Right forelimb (tissue), 1 donor: ENCODE measurements around the gene WWC1.
A peak's percentile ranks its signal among the peaks of the same experiment; 100 is the strongest.

Source experiments
- DNase-seq: peaks from one replicate; pipeline ENCODE4 v3.0.0-alpha.2; 2018

WWC1 gene

DNA sequence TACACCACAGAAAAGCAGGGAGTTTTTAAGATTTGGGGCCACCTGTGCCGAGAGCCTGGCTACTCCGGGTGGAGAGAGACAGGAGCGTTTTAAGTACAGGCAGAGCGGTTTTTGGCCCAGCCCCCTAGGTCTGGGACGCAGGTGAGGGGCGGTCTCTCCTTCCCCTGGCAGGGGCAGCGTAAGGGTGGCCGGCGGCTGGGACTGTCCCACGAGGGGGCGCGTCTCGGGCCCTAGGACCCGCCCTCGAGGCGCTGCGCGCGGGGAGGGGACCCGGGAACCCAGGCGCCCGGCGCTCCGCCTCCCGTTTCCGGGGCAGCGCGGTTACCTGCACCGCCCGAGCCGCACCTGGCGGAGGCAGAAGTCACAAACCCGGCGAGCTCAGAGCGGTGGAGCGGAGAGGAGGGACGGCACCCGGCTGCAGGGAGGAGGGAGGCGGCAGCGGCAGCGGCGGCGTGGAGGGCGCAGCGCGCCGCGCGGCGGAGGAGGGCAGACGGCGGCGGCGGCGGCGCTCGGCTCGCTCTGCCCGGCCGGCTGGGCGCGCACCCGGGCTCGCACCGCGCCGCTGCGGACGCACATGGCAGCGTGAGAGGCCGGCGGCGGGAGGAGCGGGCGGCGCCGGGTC, at the start of gene WWC1:
TSS of gene WWC1 (plus strand) at position 304 of the 622 bp plus-strand sequence. CDS start 508 bp downstream, outside the sequence.
- DNase-seq: peak; percentile 56

DNA sequence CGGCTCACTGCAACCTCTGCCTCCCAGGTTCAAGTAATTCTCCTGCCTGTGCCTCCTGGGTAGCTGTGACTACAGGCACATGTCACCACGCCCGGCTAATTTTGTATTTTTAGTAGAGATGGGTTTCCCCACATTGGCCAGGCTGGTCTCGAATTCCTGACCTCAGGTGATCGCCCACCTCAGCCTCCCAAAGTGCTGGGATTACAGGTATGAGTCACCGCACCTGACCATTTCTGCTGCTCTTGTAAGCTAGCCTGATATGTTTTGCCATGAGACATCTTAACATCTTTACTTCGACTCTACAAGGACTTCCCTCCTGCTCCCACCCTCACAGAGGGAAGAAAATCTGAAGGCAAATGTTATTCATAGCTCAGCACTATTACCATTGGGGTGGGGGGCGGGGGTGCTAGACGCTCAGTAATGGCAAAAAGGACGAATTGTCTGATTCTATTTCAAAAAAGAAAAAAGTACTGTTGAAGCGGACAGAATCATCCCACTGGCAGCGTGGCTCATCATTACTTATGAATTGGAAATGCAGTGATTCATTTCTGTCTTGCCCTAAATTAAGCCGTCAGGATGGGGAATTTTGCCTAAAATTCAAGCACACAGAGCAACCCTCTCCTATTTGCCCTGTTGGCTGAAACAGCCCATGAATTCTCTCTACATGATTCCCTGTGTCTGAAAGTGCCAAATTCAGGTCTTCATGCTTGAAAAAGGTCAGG, 46.4 kb upstream of the WWC1 start:
- DNase-seq: no peak

DNA sequence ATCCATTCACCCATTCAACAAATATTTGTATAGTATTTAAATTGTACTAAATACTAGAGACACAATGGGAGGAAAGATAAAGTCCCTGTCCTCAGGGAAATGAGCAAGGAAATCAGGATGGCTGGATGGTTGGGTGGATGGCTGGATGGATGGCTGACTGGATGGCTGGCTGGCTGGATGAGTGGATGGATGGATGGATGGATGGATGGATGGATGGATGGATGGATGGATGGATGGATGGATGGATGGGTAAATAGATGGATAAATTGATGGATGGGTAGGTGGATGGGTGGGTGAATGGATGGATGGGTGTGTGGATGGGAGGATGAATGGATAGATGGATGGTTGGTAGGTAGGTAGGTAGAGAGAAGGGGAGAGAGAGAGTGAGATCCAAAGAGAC, 41.5 kb upstream of the WWC1 start:
- DNase-seq: no peak

DNA sequence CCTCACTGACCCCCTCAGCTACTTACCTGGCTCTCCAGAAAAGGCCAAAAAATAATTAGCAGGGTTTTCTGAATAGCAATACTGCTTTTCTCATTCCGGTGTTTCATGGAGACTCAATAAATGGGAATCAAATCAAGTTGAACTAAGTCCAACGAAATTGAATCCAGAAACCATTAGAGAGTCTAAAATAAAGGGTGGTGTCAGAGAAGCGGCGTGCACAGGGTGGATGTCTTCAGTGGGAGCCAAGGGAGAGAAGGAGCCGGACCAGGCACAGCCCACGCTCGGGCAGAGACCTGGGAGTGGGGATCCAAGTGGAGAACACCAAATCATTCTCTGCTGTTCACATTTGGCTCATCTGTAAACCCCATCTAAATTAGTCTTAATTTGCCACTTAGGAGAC, 40.2 kb upstream of the WWC1 start:
- DNase-seq: no peak

DNA sequence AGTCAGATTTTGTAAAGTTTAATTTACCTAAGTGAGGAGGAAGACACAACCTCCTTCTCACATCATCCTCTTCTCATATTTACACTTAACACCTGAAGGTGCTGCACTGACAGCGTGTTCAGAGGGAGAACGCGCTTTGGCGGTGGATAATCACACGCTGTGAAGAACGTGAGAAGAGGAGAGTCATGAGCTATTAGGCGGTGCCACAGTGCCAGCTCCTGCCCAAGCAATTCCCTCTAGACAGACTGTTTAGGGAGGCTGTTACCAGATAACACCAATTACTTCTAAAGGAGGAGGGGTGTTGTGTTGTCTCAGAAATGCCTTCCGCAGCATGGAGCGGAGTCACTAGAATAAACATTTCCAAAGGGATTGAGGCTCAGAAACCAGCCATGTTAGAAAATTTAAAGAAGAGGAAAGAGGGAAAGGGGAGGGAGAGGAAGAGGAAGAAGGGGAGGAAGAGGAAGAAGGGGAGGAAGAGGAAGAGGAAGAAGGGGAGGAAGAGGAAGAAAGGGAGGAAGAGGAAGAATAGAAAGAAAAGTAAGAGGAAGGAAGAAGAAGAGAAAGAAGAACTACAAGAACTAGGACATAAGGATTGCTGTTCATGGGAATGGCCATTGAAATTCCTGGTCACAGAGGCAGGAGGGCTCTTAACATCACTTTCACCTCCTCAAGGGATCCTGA, 37.3 kb upstream of the WWC1 start:
- DNase-seq: no peak

DNA sequence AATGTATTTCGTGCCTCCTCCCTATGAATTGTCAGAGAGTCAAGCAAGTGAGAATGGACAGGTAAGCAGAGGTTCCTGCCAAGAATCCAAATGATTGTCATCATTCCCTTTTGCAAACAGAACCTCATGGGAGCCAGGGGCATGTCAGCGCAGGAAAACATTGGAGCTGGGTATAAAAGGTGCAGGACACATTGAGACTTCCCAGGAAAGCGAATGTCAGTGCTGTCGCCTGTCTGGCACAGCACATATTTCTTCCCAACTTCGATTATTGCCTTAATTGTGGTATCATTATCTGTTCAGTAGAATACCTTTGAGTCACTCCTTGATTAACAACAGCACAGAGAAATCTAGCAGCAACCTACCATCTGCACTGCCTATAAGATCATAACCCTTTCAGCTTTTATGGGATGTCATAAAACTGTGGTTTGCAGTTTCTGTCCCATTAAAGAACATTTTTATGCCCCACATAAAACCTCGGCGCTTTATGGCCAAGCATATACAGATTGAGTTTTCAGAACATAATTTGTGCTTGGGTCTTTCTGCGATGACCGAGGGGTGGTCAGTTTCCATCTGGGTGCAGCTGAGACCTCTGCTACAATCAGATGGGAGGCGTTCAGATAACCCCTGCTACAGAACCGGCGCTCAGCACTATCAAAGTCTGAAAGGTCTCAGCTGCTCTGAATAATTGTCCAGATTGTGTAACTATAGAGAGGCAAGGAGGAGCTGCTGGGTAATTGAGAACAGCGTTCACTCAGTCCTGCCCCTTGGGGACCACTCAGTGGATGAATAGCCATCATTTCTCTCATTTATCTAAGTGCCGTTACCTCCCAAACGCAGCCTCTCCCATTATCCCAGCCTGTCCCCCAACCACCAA, 30.9 kb upstream of the WWC1 start:
- no peak for DNase-seq

DNA sequence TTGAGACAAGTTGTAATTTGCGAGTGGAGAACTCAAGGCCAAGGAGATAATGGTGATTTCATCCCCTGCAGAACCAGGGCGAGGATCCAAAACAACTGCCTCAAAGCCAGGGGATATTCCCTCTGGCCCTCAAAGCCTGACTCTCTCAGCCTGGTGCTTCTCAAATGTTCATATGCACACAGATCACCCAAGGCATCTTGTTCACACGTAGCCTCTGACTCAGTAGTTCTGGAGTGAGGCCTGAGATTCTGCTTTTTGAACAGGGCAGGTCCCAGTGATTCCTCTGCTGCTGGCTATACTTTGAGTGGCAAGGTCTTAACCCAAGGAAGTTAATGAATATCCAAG, 30.2 kb upstream of the WWC1 start:
- DNase-seq: no peak

DNA sequence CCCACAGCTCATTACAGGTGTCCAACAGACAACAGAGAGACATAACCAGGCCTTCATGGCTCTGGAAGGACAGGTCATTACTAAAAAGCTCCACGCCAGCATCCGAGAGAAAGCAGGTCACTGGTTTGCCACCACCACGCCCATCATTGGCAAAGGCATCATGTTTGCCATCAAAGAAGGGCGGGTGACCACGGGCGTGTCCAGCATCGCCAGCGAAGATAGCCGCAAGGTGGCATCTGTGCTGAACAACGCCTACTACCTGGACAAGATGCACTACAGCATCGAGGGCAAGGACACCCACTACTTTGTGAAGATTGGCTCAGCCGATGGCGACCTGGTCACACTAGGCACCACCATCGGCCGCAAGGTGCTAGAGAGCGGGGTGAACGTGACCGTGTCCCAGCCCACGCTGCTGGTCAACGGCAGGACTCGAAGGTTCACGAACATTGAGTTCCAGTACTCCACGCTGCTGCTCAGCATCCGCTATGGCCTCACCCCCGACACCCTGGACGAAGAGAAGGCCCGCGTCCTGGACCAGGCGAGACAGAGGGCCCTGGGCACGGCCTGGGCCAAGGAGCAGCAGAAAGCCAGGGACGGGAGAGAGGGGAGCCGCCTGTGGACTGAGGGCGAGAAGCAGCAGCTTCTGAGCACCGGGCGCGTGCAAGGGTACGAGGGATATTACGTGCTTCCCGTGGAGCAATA, 29.3 kb upstream of the WWC1 start:
- DNase-seq: no peak

DNA sequence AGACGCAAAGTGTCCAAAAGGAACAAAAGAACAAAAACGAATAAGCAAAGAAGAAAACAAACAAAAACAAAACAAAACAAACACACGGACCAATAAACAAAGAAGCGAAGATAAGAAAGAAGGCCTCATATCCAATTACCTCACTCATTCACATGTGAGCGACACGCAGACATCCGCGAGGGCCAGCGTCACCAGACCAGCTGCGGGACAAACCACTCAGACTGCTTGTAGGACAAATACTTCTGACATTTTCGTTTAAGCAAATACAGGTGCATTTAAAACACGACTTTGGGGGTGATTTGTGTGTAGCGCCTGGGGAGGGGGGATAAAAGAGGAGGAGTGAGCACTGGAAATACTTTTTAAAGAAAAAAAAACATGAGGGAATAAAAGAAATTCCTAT, 28.3 kb upstream of the WWC1 start:
- no peak for DNase-seq

DNA sequence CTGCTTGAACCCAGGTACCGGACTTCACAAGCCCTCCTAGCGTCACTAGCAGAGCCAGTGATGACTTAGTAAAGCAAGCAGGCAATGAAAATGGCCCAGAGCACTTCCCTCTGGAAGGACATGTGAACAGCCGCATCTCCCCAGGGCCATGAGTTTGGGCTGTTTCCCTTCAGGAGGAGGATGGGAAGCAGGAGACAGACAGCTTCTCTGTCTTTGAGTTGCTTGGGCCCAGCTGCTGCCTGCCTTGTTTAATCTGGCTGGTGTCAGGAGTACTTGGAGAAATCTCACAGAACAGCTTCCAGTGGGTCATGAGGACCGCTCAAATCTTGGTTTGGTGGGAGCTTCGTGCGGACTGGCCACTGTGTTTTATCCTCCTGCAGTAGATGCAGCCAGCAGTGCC, 25.4 kb upstream of the WWC1 start:
- no peak for DNase-seq

DNA sequence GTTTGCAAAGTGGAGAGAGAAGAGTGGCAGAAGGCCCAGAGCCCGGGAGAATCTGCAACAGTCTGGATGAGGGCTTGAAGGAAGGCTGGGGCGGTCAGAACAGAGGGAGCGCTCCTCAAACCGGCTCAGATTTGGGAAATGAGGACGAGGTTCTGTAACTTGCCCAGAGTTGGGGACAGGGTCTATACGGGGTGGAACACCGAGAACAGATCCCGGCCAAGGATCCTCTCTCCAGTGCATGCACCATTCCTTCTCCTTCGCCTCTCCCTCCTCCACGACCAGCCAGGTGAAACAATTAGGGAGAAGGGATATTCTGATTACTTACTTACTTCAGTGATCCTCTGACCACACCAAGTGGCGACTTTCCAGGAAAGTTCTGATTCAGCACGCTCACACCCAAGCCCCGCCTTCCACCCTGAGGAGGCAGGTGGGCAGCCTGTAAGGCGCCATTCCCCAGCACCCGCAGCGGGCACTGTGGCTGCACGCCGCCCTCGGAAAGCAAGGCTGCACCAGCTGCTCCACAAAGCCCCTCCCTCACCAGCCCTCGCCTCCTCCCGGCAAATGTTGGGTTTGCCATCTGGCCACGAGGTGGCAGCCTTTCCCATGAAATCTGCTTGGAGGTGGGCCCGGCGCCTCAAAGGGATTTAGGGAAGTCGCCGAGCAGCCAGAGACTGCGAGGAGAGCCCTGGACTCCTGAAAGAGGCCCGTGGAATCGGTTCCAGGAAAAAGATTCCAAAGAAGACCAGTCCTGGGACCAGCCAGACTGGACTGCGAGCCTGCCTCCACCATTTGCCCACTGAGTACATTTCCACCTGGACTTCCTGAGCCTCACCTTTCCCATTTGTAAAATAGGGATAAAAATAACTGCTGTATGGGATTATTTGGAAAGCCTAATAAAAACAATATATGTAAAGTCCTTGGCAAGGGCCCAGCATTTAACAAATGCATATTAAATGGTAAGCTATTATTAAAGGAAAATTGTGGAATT, 22.2 kb upstream of the WWC1 start:
- DNase-seq: peak; percentile 93

DNA sequence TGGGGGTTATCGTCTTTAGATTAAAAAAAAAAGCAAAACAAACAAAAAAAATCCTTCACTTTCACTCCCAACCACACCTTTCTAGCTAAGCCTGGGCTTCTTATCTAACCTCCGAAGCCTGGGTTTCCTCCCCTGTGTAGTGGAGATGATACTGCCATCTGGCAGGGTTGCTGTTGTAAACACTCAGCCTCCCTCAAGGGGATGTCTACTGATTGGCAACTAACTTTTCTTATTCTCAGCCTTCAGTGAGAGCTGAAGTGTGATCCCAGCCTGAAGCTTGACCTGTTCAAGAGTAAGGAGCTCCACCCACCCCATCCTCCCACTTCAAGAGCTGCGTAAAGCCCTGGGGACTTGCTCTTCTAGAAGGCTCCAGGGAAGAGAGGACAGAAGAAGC, 21.5 kb upstream of the WWC1 start:
- DNase-seq: no peak

DNA sequence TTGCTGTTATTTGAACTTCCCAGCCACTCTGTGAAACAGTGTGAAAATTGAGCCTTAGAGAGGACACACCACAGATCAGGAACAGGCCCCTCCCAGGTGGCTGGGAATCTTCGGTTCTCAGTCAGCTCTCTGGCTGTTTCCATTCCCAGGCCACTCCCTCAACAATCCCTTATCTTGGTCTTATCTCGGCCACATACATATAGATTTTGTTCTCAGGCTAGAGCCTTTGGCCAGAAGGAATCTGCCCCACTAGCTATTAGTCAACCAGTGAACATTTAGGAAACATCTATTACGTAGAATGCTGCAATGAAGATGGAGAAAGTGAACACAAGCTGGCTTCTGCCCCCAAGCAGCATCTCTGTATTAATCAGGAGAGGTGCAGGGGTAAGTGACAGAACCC, 21.0 kb upstream of the WWC1 start:
- no peak for DNase-seq

DNA sequence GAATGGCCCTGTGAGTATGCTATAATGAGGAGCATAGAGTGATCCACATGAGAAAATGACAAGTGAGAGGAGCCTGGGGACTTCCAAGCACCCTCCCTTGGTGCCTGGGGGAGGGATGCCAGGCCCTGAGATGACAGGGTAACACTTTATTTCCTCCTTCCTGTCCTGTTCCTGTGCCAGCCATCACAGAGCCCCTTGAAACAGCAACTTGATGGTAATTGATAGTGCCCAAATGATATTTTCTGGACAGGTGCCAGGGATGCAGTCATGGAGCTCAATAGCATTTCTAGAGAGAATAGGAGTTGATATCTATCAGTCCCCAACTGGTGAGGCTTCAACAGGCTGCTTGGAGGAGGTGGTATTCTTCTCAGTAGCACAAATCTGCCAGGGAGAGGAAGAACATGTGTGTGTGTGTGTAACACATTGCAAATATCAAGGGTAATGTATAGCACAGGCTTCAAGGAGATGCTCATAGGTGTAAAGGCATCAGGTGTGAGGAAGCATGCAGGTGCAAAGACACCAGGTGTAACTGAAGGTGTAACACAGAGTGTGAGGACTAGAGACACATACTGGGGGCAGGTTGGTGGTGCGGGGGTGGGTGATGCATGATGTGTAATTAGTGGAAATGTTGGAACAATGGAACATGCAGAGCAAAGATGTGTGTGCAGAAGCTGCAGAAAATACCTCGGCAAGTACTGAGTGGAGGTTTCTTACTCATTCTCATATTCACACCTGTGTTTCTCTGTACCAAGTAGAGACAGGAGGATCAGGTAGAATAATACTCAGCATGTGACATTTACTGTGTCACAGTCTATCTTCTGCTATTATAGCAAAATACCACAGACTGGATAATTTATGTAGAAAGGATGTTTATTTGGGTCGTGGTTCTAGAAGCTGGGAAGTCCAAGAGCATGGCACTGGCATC, 18.1 kb upstream of the WWC1 start:
- DNase-seq: no peak

DNA sequence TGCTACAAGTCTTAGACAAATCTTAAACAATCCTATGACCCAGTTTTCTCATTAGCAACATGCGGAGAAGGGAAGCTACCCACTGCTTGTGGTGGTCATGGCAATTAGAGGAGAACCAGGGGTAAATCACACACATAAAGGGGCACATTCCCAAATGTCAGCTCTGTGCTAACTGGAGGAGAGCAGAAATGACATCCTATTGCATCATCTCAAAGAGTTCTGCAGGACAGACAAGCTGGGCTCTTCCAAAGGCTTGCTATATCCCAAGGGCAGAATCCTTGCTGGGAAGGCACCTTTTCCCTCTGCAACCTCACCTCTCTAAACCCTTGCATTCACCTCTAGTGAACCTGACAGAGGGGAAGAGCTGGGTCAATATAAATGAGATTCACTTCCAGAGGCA, 17.0 kb upstream of the WWC1 start:
- no peak for DNase-seq

DNA sequence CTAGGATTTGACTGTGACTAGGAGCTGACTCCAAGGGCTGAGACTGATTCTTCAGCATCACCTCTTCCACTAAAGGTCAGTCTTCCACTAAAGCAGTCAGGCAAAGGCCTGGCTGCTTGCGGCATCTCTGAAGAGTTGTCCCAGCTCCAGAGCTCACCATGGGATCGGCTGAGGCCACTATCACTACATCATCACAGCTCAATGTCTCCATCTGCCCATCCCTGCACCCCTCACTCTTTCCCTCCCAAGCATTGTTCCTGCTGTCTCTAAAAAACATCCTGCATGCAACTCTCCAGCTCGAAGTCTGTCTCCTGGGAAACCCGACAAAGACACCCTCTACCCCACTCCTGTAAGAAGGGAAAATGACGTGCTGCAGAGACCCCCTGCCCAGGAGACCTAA, 15.5 kb upstream of the WWC1 start:
- DNase-seq: no peak

DNA sequence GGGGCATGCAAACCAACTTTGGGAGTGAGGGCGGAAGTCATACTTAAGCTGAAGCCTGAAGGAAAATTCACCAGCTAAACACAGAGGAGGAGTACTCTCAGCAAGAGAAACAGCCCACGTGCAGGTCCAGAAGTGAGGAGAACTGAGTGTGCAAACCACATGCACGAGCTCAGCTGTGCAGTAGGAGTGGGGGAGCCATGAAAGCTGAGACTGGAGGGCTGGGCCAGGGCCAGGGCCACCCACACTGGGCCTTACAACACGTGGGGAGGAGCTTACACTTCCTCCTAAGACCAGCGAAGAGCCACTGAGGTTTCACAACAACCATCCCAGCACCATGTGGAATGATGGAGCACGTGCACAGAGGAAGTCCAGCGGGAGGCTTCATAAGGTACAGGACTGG, 9.3 kb upstream of the WWC1 start:
- DNase-seq: no peak

DNA sequence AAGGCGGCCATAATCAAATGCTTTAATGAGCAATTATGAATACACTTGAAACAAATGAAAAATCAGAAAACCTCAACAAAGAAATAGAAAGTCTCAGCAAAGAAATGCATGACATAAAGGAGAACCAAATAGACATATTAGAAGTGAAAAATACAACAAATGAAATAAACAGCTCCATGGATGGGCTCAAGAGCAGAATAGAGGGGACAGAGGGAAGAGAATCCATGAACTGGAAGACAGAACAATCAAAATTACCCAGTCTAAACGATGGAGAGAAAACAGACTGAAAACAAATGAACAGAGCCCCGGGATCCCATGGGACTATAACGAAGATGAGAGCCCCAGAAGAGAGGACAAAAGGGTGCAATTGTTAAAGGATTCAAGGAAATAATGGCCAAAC, 6.6 kb upstream of the WWC1 start:
- no peak for DNase-seq

DNA sequence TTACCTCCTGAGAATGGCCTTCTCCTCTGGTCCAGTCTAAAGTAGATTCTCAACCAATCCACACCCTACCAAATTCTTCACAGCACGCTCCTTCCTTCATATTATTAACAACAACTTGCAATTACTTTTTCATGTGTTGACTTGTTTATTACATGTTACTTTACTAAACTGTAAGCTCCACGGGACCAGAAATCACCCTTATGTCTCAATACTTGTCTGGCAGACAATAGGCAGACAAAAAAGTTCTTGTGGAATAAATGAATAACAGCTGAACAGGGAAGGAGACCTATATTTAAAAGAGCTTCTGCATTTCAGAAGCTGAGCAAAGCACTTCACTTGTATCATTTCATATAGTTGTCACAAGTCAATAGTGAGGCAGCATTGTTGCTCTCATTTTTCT, 5.7 kb upstream of the WWC1 start:
- no peak for DNase-seq

DNA sequence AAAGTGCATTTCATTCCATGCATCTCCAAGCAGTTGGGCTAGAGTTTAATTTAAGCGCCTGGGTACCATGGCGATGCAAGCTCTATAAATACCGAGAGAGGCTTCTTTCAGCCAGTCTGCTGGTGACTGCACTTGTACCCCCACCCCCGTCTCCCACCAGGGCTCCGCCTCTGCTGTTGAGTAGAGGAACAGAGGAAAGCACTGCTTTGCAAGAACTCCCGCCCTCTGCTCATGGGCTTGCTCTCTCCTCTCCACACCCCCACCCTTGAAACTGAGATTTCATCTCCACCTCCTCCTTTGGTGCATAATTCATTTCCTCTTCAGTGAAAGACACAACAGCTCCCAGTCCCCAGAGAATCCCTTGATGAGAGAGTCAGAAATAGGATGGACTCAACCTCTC, 5.1 kb upstream of the WWC1 start:
- DNase-seq: no peak
